ENCODE results near the gene GRIN2D.

GRIN2D gene

DNA sequence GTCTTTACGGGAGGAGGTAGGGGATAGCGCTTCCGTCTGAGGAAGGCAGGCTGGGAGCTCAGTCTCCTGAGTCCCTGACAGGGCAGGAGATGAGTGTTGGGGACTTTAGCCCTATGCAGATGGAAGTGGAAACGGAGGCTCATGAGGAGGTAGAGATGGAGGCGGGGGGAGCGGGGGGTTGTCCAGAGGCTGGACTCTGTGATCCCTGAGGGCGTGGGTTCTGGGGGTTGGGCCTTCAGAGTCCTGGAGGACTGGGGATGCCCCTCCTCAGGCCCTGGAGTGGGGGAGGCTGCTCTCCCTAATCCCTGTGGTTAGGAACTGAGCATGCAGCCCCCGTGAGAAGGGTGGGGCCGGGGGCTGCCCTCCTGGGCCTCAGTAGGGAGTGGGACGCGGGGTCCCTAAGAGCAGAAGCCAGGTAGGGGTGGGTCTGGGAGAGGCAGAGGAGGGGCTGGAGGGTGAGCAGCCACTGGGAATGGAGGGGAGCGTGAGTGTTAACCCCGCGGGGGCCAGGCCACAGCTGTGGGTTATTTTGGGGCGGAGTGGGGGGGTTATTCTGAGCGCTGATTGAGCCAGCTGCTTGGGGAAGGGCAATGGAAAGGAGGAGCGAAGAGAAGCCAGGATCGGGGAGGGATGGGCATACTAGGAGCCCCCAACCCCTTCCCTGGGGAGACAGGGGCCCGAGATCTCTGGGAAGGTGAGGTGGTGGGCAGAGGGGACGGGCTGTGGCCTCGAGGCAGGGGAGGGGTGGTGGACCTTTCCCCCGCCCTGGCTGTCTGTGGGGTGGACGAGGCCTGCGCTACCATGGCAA, 2.8 kb downstream of the GRIN2D start:
- no peak overlapping the region for H3K4me3 ChIP-seq (replicated peaks; ENCODE audit: low read depth, low read length)
- TF ChIP-seq, protein P1, sequence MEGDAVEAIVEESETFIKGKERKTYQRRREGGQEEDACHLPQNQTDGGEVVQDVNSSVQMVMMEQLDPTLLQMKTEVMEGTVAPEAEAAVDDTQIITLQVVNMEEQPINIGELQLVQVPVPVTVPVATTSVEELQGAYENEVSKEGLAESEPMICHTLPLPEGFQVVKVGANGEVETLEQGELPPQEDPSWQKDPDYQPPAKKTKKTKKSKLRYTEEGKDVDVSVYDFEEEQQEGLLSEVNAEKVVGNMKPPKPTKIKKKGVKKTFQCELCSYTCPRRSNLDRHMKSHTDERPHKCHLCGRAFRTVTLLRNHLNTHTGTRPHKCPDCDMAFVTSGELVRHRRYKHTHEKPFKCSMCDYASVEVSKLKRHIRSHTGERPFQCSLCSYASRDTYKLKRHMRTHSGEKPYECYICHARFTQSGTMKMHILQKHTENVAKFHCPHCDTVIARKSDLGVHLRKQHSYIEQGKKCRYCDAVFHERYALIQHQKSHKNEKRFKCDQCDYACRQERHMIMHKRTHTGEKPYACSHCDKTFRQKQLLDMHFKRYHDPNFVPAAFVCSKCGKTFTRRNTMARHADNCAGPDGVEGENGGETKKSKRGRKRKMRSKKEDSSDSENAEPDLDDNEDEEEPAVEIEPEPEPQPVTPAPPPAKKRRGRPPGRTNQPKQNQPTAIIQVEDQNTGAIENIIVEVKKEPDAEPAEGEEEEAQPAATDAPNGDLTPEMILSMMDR (IDR thresholded peaks at IDR 0.05; ENCODE audit: low read depth, low read length, missing control alignments), result no peak
- no peak for DNase-seq (ENCODE audit: extremely low read depth, low read depth)

DNA sequence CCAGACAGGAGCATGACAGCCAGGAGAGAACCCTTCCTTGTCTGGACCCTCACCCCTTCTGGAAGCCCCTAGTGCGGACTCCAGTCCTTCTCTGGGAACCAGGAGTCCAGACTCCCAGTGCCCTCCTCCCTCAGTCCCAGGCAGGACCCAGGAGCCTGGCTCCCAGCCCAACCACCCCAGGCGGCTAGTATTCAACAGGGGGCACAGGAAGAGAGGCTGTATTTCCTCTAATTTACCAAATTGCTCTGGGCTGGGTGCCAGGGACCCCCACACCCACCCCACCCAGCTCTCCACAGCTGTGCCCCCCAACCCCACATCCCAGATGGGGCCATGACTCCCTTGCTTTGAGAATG, 3.3 kb downstream of the GRIN2D start:
- no peak for DNase-seq (ENCODE audit: extremely low read depth, low read depth)
- TF ChIP-seq, protein P1 (IDR thresholded peaks at IDR 0.05; ENCODE audit: low read depth, low read length, missing control alignments), result no peak
- H3K4me3 ChIP-seq (replicated peaks; ENCODE audit: low read depth, low read length), result no peak overlapping the region

DNA sequence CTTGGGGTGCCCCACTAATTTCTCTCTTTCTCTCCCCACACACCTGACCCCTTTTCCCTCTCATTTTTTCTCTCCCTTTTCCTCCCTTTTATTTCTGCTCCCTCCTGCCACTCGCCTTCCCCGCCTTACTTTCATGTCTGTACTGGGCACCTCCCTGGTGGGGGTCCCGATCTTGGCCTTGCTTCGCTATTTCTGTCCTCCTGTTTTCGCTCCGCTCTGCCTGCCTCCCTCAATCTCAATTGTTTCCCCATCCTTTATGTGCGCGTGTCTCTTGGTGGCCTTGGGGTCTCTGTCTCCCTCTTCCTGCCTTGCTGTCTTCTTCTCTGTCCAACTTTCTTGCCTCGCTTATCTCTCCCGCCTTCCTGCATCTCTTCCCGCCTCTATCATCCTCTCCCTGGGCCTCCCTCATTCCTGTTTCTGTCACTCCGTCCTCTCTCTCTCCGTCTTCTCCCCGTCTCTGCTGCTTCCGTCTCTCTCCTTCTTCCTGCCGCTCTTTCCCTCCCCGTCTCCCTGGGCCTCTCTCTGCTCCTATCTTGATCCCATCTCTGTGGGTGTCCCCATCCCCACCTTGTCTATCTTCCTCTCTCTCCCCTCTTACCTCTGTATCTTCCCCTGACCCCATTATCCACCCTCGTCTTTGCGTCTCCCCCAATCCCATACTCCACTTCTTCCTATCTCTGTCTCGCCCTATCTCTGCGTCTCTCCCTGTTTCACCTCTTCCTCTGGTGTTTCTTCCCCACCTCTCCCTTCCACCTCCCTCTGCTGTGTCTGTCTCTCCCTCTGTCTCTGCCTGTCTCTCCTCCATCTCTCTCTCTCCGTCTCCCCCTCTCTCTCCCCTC, 4.0 kb downstream of the GRIN2D start:
- DNase-seq (ENCODE audit: extremely low read depth, low read depth), result no peak
- TF ChIP-seq, protein P1 (IDR thresholded peaks at IDR 0.05; ENCODE audit: low read depth, low read length, missing control alignments), result no peak
- peak overlapping the region; percentile 50 for H3K4me3 ChIP-seq (replicated peaks; ENCODE audit: low read depth, low read length)

DNA sequence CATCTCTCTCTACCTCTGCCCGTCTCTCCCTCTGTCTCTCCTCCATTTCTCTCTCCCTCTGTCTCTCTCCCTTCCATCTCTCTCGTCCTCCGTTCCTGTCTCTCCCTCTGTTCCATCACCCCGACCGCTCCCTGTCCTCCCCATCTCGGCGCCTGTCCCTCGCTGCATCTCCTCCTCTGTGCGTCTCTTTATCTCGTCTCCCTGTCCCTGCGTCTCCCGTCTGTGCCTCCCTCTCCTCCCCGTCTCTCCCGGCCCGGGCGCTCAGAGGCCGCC, 4.6 kb downstream of the GRIN2D start:
- TF ChIP-seq, protein P1 (IDR thresholded peaks at IDR 0.05; ENCODE audit: low read depth, low read length, missing control alignments), result no peak
- DNase-seq (ENCODE audit: extremely low read depth, low read depth), result no peak
- peak overlapping the region; percentile 50 for H3K4me3 ChIP-seq (replicated peaks; ENCODE audit: low read depth, low read length)

DNA sequence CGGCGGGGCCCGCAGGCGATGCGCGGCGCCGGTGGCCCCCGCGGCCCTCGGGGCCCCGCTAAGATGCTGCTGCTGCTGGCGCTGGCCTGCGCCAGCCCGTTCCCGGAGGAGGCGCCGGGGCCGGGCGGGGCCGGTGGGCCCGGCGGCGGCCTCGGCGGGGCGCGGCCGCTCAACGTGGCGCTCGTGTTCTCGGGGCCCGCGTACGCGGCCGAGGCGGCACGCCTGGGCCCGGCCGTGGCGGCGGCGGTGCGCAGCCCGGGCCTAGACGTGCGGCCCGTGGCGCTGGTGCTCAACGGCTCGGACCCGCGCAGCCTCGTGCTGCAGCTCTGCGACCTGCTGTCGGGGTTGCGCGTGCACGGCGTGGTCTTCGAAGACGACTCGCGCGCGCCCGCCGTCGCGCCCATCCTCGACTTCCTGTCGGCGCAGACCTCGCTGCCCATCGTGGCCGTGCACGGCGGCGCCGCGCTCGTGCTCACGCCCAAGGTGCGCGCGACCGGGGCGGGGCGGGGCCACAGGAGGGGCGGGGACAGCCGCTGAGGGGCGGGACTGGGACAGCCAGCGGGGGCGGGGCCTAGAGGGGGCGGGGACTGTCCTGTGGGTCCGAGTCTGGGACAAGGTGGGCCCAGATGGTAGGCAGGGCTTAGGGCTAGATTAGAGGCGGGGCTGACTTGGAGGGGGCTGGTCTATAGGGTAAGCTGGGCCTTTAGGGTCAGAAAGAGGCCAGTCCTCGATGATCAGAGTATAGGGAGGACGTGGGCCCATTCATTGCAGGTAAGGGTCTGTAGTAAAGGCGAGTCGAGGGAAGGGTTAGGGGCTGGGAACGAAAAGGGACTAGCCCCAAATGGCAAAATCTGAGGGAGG, 5.1 kb downstream of the GRIN2D start:
- TF ChIP-seq, protein P1 (IDR thresholded peaks at IDR 0.05; ENCODE audit: low read depth, low read length, missing control alignments), result no peak
- no peak for DNase-seq (ENCODE audit: extremely low read depth, low read depth)
- H3K4me3 ChIP-seq (replicated peaks; ENCODE audit: low read depth, low read length), result peak overlapping the region; percentile 50

DNA sequence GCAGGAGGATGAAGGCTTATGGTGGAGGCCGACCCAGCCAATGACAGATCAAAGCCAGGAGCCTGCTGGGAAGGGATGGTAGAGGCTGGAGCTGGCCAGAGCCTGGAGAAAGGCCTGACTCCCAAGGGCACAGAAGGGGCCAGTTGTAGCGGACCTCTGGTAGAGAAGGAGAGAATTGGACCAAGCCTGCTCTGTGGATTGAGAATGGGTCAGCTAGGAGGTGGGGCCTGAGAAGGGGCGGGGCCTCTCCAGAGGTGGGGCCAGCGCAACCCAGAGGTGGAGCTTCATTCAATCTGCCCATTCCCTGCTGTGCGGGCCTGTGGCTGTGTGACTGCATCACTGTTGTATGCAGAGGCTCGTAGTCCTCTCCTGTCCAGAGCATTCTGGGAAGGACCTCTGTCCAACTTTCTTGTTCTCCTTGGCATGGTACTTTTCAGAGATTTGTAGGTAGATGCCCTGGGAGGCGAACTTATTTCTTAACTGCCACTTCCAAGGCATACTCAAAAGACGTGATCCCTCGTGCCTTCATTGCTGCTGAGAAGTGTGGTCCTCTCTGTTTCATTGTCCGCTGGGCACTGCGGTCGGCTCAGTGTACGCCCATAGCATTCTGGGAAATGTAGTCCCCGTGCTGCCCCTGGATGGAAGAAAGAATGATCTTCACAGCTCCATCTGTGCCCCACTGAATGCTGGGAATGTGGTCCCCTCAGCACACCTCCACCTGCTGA, 6.7 kb downstream of the GRIN2D start:
- no peak for DNase-seq (ENCODE audit: extremely low read depth, low read depth)
- TF ChIP-seq, protein P1 (IDR thresholded peaks at IDR 0.05; ENCODE audit: low read depth, low read length, missing control alignments), result no peak
- H3K4me3 ChIP-seq (replicated peaks; ENCODE audit: low read depth, low read length), result no peak overlapping the region

Data from HFF-Myc (cell line).